Esophagus mucosa (tissue), 1 donor: ENCODE data around the gene ZC3HAV1. TPM values are rescaled to one million over a fixed set of nuclear protein-coding genes. Genes with fewer than 3 reads are reported as not detected.

Experiments used
- ATAC-seq: fragments of 200-7000 bp; cut with Tn5 transposase; one replicate; pipeline ENCODE4 v1.9.1; 2020
- total RNA-seq: library from RNA; stranded (reverse); gene quantifications from one replicate; pipeline ENCODE4 v1.2.4, GENCODE V29; 2023
- donor health status: DM: yes; HTN: yes; CAD: no.

Gene ZC3HAV1
- total RNA-seq, 1 donor from 2014 or later: 21.8 TPM

DNA sequence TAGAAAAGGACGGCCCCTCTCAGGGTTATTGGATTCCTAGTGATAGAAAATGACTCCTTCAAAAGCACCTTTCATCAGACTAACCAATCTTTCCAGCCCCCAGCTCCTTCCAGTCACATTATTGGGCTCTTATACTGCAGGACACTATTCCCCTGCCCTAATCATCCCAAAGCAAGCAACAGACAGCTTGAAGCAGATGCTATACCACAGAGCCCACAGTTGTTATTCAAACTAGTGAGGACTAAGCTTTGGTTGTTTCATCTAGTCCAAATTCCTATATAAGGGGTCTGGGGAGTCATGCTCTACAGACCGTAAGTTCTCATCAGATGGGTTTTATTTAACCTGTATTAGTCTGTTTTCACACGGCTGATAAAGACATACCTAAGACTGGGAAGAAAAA lies 98.1 kb downstream of the ZC3HAV1 start:
- ATAC-seq: no peak

DNA sequence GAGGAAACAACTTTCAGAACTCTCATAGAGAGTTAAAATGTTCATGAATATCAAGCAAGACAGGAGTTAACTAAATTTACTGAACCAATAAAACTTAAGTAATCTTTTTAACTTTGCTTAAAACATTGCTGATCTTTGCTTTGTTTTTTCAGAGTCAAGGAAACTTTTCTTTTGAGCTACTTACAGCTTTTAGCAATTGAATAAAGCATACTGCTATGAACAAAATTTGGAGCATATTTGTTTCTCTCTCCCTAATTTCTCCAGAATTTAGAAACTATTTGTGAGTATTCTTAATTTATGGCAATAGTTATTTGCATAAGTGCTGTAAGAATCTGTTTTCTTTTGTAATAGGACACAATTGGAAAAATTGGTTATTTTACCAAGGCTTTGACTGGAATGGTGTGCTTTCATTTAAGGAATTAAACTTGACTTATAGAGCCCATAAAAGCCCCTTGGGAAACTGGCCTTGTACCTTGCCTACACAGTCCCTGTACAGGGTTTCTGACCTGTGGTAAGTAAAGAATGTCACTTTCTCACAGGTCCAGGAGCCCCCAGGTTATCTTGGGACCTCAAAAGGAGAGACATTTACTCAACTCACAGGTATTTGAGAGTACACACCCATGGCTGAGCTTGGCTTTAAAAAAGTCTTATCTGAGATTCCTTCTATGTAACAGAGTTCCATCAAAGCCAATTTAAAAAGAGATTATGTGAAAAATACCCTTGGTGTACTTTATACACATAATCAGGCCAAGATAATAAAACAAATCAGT lies 105.0 kb downstream of the ZC3HAV1 start:
- ATAC-seq: no peak

DNA sequence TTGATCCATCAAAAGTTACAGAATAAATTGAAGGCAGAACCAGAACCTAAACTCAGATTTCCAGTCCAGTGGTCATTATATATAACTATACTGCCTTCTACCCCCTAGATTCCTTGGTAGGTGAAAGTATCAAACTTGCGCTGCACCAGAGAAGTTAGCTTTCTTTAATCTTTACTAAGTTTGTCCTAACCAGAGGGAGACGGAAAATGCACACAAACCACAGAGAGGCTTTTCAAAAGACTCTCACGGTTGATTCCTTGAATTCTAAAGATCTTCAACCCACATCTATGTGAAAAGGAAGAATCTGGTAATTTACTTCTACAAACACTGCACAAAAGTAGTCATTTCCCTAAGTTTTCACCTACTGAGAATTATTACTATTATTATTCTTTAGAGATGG lies 110.1 kb downstream of the ZC3HAV1 start:
- ATAC-seq: no peak

Other genes with a start within 250 kb of the ZC3HAV1 start
- 0.20 TPM for gene KIAA1549, start 128.3 kb downstream of the ZC3HAV1 start, total RNA-seq
- 6.3 TPM for gene ZC3HAV1L, start 73.7 kb downstream of the ZC3HAV1 start, total RNA-seq
- gene UBN2, start 121.5 kb upstream of the ZC3HAV1 start, total RNA-seq: 11.7 TPM
- gene FMC1, start 231.6 kb upstream of the ZC3HAV1 start, total RNA-seq: 9.6 TPM